CMK (cell line): ENCODE results near the gene DUSP9.
"Not testable (repeated sequence)": the region's sequence is repeated elsewhere in the genome, so short reads cannot be mapped to it uniquely, and the experiment has no call there.

ENCODE experiments used
- DNase-seq: peaks from one replicate; pipeline ENCODE4 v3.0.0-alpha.2; 2010; ENCODE audit warnings: low read depth

The DUSP9 gene

GRCh38 chrX:153672531-153673427 lies 25.8 kb downstream of the DUSP9 start:
- no peak for DNase-seq

- DNase-seq = no peak
These were observed 26.6 kb downstream of the DUSP9 start, which contains the start of gene PNCK for GRCh38 chrX:153673428-153674218. PNCK (minus strand) TSS chrX:153673813; CDS start chrX:153673076, 737 bp downstream.

- no peak for DNase-seq
These were observed 27.3 kb downstream of the DUSP9 start for GRCh38 chrX:153674219-153674851.

- DNase-seq = no peak
These were observed 34.2 kb downstream of the DUSP9 start for GRCh38 chrX:153681175-153681574.

- DNase-seq = not testable (repeated sequence)
These were observed 36.5 kb downstream of the DUSP9 start for GRCh38 chrX:153683486-153683885.

GRCh38 chrX:153684467-153685155 lies 37.6 kb downstream of the DUSP9 start:
- DNase-seq = no peak

- no peak for DNase-seq
These were observed 38.1 kb downstream of the DUSP9 start for GRCh38 chrX:153685156-153685536.

GRCh38 chrX:153685751-153686696 lies 39.0 kb downstream of the DUSP9 start:
- DNase-seq = no peak

GRCh38 chrX:153686711-153687110 lies 39.7 kb downstream of the DUSP9 start:
- no peak for DNase-seq

- DNase-seq = no peak
These were observed 40.4 kb downstream of the DUSP9 start, which contains the start of gene SLC6A8 for GRCh38 chrX:153687121-153688039. SLC6A8 (plus strand) TSS chrX:153687926; CDS start chrX:153688575, 649 bp downstream.

- DNase-seq = no peak
These were observed 41.1 kb downstream of the DUSP9 start for GRCh38 chrX:153688071-153688470.

GRCh38 chrX:153688506-153688905 lies 41.5 kb downstream of the DUSP9 start:
- no peak for DNase-seq

- no peak for DNase-seq
These were observed 42.0 kb downstream of the DUSP9 start for GRCh38 chrX:153688911-153689590.

GRCh38 chrX:153689654-153690465 lies 42.9 kb downstream of the DUSP9 start:
- no peak for DNase-seq

GRCh38 chrX:153690466-153690865 lies 43.5 kb downstream of the DUSP9 start:
- DNase-seq = no peak

GRCh38 chrX:153691032-153691827 lies 44.2 kb downstream of the DUSP9 start:
- DNase-seq = not testable (repeated sequence)

GRCh38 chrX:153692003-153692402 lies 45.0 kb downstream of the DUSP9 start:
- DNase-seq = no peak
